Gastroesophageal sphincter (tissue), 4 donors: ENCODE data around the gene ITGA5. TPM values are rescaled to one million over a fixed set of nuclear protein-coding genes. Genes with fewer than 3 reads are reported as not detected.
A peak's percentile ranks its signal among the peaks of the same experiment; 100 is the strongest.

Experiments
- ATAC-seq: fragments of 150-250 bp; one replicate; pipeline ENCODE4 v1.9.1; 2016; ENCODE audit warnings: mild to moderate bottlenecking, moderate library complexity
- H3K27ac ChIP-seq, 4 donors: fragments of 200-600 bp; sonication (generic) in 3 of 4; 1 replicate in 3 of 4; 2 replicates in 1 of 4; pipeline ENCODE4 v1.5.1; 2016 to 2019
- H3K27me3 ChIP-seq: fragments of 200-600 bp; sonication (generic); one replicate; pipeline ENCODE4 v1.5.1; 2019
- H3K36me3 ChIP-seq, 2 donors: fragments of 200-600 bp; sonication (generic); one replicate each; pipeline ENCODE4 v1.5.1; 2019; ENCODE audit warnings: control low read depth in 1 of 2
- H3K4me1 ChIP-seq, 3 donors: fragments of 200-600 bp; sonication (generic); 1 replicate in 2 of 3; 2 replicates in 1 of 3; pipeline ENCODE4 v1.5.1; 2016 to 2019; ENCODE audit warnings: control low read depth in 2 of 3
- H3K4me3 ChIP-seq, 2 donors: fragments of 200-600 bp; sonication (generic); one replicate each; pipeline ENCODE4 v1.5.1; 2019; ENCODE audit warnings: mild to moderate bottlenecking in 1 of 2, moderate library complexity in 1 of 2
- H3K9me3 ChIP-seq, 3 donors: fragments of 200-600 bp; sonication (generic); one replicate each; pipeline ENCODE4 v1.5.1; 2017 to 2019; ENCODE audit warnings: control low read depth in 2 of 3
- EP300 ChIP-seq: sonication (generic); formaldehyde crosslinking; IDR thresholded peaks from one replicate; pipeline ENCODE4 v1.6.1; 2017; ENCODE audit warnings: antibody characterized with exemption, mild to moderate bottlenecking
- POLR2A ChIP-seq, 2 donors: fragments of 450-650 bp; IDR thresholded peaks; one replicate each; pipeline ENCODE4 v1.6.1; 2017; ENCODE audit warnings: antibody characterized with exemption in 2 of 2, mild to moderate bottlenecking in 2 of 2, moderate library complexity in 1 of 2
- POLR2AphosphoS5 ChIP-seq: sonication (generic); formaldehyde crosslinking; IDR thresholded peaks from one replicate; pipeline ENCODE4 v1.6.1; 2017; ENCODE audit warnings: antibody characterized with exemption
- WGBS, 2 donors: methylation state at CpG; one replicate each; pipeline ENCODE4 v1.1.5; 2018; ENCODE audit warnings: low coverage in 1 of 2; 5-methylcytosine and 5-hydroxymethylcytosine counted together
- total RNA-seq, 4 donors: library from RNA; depleted of rRNA; stranded (reverse); fragments of >200 nt; gene quantifications; one replicate each; pipeline ENCODE4 v1.1.0, GENCODE V29; 2016
- TF ChIP-seq, protein P1 (sequence below), 4 experiments: fragments of 200-600 bp in 2 of 4; fragments of 450-650 bp in 2 of 4; sonication (generic) in 1 of 4; IDR thresholded peaks; one replicate each; pipeline ENCODE4 v1.5.1; 2017 to 2019; ENCODE audit warnings: antibody characterized with exemption in 4 of 4, mild to moderate bottlenecking in 2 of 4, moderate library complexity in 2 of 4

The ITGA5 gene
- total RNA-seq, 4 donors from 2014 or later = 141 to 908 (median 220) TPM

DNA sequence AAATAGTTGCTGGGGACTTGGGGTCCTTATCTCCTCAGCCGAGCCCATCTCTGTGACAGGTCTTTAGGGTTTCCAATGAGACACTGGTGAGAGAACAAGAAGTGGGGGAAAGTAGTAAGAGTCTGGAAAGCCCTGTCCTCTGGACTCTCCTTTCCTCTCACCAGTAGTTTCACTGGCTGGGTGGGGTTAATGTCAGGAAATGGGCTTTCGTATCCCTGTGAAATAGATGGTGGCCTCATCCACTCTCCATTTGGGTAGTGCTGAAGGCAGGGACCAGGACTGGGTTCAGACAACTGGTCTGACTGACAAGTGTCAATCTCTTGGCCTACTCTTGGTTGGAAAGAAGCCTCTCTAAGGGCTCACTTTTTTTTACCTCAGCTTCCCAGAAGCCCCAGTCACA lies 42.1 kb downstream of the ITGA5 start:
- Histone ChIP-seq H3K27me3 (no peaks in the 10 kb centered on the region), H3K9me3 (no peaks in the 10 kb centered on the region), H3K4me3 (no peak overlapping the region), H3K36me3 (no peaks in the 10 kb centered on the region), H3K4me1 (peaks cover 0 to 61% (median 36%) of the 10 kb centered on the region in 3 donors), H3K27ac (peak overlapping the region in 3 of 4 donors; percentile 62 to 84 (median 84))
- ATAC-seq = no peak
- WGBS, 2 donors = 54% methylated on average over 1 of the region's 2 CpGs; no CpG with 5 or more reads in 1 of the 2 donors
- TF ChIP-seq POLR2A (IDR thresholded peaks at IDR 0.05) (no peak), POLR2AphosphoS5 (no peak), EP300 (no peak)
- TF ChIP-seq, protein P1, sequence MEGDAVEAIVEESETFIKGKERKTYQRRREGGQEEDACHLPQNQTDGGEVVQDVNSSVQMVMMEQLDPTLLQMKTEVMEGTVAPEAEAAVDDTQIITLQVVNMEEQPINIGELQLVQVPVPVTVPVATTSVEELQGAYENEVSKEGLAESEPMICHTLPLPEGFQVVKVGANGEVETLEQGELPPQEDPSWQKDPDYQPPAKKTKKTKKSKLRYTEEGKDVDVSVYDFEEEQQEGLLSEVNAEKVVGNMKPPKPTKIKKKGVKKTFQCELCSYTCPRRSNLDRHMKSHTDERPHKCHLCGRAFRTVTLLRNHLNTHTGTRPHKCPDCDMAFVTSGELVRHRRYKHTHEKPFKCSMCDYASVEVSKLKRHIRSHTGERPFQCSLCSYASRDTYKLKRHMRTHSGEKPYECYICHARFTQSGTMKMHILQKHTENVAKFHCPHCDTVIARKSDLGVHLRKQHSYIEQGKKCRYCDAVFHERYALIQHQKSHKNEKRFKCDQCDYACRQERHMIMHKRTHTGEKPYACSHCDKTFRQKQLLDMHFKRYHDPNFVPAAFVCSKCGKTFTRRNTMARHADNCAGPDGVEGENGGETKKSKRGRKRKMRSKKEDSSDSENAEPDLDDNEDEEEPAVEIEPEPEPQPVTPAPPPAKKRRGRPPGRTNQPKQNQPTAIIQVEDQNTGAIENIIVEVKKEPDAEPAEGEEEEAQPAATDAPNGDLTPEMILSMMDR (IDR thresholded peaks at IDR 0.05) = no peak

DNA sequence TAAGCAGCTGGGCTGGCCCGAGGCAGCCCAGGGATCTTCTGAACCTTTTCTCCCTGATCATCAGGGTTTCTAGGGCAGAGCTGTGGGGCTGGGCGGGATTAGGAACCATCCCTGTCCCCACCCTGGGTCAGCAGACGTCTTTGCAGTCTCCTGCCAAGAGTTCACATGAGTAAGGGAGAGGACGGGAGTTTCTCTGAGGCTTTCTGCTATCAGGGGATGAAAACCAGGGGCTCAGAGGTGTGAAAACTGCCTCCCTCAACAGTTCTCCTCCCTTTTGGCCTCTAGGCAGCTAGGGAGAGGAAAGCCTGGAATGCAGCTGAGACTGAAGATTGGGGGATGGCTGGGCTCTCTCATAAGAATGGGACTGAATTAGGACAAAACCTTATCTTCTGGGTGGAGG lies 42.5 kb downstream of the ITGA5 start:
- peak; percentile 30 for ATAC-seq
- H3K9me3 ChIP-seq = no peaks in the 10 kb centered on the region
- peak overlapping the region in 3 of 4 donors; percentile 62 to 84 (median 84) for H3K27ac ChIP-seq
- TF ChIP-seq POLR2A (IDR thresholded peaks at IDR 0.05) (no peak), EP300 (no peak), POLR2AphosphoS5 (no peak)
- TF ChIP-seq, protein P1 (IDR thresholded peaks at IDR 0.05) = no peak
- H3K27me3 ChIP-seq = no peaks in the 10 kb centered on the region
- H3K4me1 ChIP-seq = peaks cover 0 to 65% (median 40%) of the 10 kb centered on the region in 3 donors
- 83% methylated on average over 1 of the region's 4 CpGs; no CpG with 5 or more reads in 1 of the 2 donors for WGBS, 2 donors
- H3K4me3 ChIP-seq = no peak overlapping the region
- H3K36me3 ChIP-seq = no peaks in the 10 kb centered on the region

DNA sequence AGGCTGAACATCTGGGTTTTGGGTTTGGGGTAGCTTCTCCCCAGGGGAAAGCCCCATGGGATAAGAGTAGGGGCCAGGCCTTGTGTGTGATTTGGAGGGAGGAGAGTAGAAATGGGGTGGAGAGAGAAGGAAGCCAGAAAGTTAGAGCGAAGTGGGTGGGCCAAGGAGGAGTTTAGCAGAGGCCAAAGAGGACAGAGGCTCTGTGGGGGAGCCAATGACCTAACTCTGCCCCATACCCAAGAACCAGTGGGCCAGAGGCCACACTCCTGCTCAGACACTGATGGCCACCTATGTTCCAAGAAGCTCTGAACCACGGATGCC lies 43.8 kb downstream of the ITGA5 start:
- ATAC-seq = no peak
- Histone ChIP-seq H3K4me1 (peaks cover 0 to 78% (median 51%) of the 10 kb centered on the region in 3 donors), H3K27ac (peak overlapping the region in 3 of 4 donors; percentile 62 to 84 (median 84))

DNA sequence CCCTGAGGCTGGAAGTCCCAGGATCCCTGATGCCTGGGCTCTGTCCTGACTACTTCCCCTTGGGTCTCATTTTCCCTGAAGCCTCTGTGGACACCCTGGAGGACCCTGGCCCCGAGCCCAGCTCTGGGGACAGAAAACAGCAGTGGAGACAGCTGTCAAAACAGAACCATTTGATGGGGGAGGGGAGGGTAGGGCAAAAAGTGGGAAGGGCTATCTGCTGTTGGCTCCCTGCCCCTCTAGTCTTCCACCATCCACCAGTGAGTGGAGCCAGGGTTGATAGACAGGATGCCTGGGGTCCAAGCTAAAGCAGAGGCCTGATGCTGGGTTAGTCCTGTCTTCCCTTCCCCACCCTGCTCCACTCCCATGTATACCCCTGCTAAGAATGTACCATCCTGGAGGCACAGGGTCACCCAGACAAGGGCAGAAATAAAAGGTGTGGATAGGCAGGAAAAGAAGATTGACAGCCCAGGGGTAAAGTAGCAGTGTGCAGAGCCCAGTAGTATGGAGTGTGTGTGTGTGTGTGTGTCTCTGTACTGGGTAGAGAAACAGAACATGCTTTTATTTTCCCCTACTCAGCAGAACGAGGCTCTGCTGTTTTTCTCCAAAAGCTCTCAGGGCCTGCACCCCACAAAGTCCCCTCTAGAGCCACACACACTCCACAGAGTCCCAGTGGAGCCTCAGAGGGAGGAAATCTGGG lies 44.4 kb downstream of the ITGA5 start:
- Histone ChIP-seq H3K27ac (peak overlapping the region in 3 of 4 donors; percentile 62 to 84 (median 84)), H3K27me3 (no peaks in the 10 kb centered on the region), H3K4me3 (no peak overlapping the region), H3K9me3 (no peaks in the 10 kb centered on the region), H3K4me1 (peaks cover 0 to 82% (median 52%) of the 10 kb centered on the region in 3 donors), H3K36me3 (no peaks in the 10 kb centered on the region)
- ATAC-seq = no peak
- TF ChIP-seq, protein P1 (IDR thresholded peaks at IDR 0.05) = no peak
- no peak for TF ChIP-seq EP300
- WGBS, 2 donors = 14 to 58% methylated on average over 1 to 2 of the region's 2 CpGs

More for the DNA sequence above, 43.8 kb downstream of the ITGA5 start:
- 57% methylated on average over 2 of the region's 2 CpGs; no CpG with 5 or more reads in 1 of the 2 donors for WGBS, 2 donors
- no peak overlapping the region for H3K4me3 ChIP-seq
- no peaks in the 10 kb centered on the region for H3K9me3 ChIP-seq
- no peaks in the 10 kb centered on the region for H3K27me3 ChIP-seq
- TF ChIP-seq POLR2AphosphoS5 (no peak), EP300 (no peak), POLR2A (IDR thresholded peaks at IDR 0.05) (no peak)
- TF ChIP-seq, protein P1 (IDR thresholded peaks at IDR 0.05) = no peak
- no peaks in the 10 kb centered on the region for H3K36me3 ChIP-seq
